CD14-positive monocyte (primary cell): ENCODE results near the gene DNLZ. TPM values are rescaled to one million over a fixed set of nuclear protein-coding genes. Genes with fewer than 3 reads are reported as not detected.
A peak's percentile ranks its signal among the peaks of the same experiment; 100 is the strongest.

ENCODE experiments used
- DNase-seq, 3 donors: peaks; one replicate each; pipeline ENCODE4 v3.0.0-alpha.2; 2011 to 2022
- H2AFZ ChIP-seq: 2 replicates; pipeline ENCODE4 v1.6.0; 2012; ENCODE audit warnings: mild to moderate bottlenecking, low read depth, low read length, inconsistent platforms; ENCODE audit not compliant: insufficient read depth, poor library complexity, severe bottlenecking
- H3K27ac ChIP-seq, 2 donors: 1 replicate in 1 of 2; 2 replicates in 1 of 2; pipeline ENCODE4 v1.5.1; 2012 to 2013; ENCODE audit warnings: low read length in 2 of 2, control low read depth in 1 of 2, inconsistent platforms in 1 of 2, low read depth in 1 of 2, mild to moderate bottlenecking in 1 of 2
- H3K27me3 ChIP-seq, 2 donors: one replicate each; pipeline versions ENCODE4 v1.6.0 to v1.6.1; 2011 to 2013; ENCODE audit warnings: low read length in 2 of 2; ENCODE audit not compliant: control insufficient read depth in 2 of 2, insufficient read depth in 2 of 2
- H3K36me3 ChIP-seq, 2 donors: replicated peaks in 1 of 2; 1 replicate in 1 of 2; 2 replicates in 1 of 2; pipeline versions ENCODE4 v1.5.1 to v1.6.1; 2012 to 2013; ENCODE audit warnings: low read length in 2 of 2, control low read depth in 1 of 2, inconsistent platforms in 1 of 2, mild to moderate bottlenecking in 1 of 2; ENCODE audit not compliant: insufficient read depth in 2 of 2, control insufficient read depth in 1 of 2
- H3K4me1 ChIP-seq, 2 donors: 1 replicate in 1 of 2; 2 replicates in 1 of 2; pipeline versions ENCODE4 v1.5.1 to v1.6.1; 2012 to 2013; ENCODE audit warnings: low read length in 2 of 2, control low read depth in 1 of 2, inconsistent platforms in 1 of 2, mild to moderate bottlenecking in 1 of 2, moderate library complexity in 1 of 2; ENCODE audit not compliant: insufficient read depth in 2 of 2, control insufficient read depth in 1 of 2
- H3K4me2 ChIP-seq: replicated peaks from 2 replicates; pipeline ENCODE3; 2012; ENCODE audit warnings: low read length, moderate library complexity, mild to moderate bottlenecking; ENCODE audit not compliant: poor library complexity, severe bottlenecking; ENCODE audit errors: extremely low read depth
- H3K4me3 ChIP-seq, 3 experiments: fragments of 200-600 bp in 1 of 3; sonication (generic) in 1 of 3; replicated peaks in 1 of 3; 1 replicate in 2 of 3; 2 replicates in 1 of 3; pipeline ENCODE4 v1.5.1; 2011 to 2013; ENCODE audit warnings: low read length in 3 of 3, mild to moderate bottlenecking in 3 of 3, control low read depth in 2 of 3, low read depth in 2 of 3, inconsistent platforms in 1 of 3, moderate library complexity in 1 of 3
- H3K79me2 ChIP-seq: 2 replicates; pipeline ENCODE4 v1.6.0; 2012; ENCODE audit warnings: mild to moderate bottlenecking, control low read depth, inconsistent platforms, low read length, moderate library complexity; ENCODE audit not compliant: insufficient read depth
- H3K9ac ChIP-seq: 2 replicates; pipeline ENCODE4 v1.6.0; 2017; ENCODE audit warnings: low read length, mild to moderate bottlenecking; ENCODE audit not compliant: insufficient read depth, poor library complexity, severe bottlenecking
- H3K9me3 ChIP-seq, 2 donors: replicated peaks in 1 of 2; 1 replicate in 1 of 2; 2 replicates in 1 of 2; pipeline versions ENCODE4 v1.5.1 to v1.6.1; 2012 to 2013; ENCODE audit warnings: low read length in 2 of 2, control low read depth in 1 of 2; ENCODE audit not compliant: control insufficient read depth in 1 of 2, insufficient read depth in 1 of 2
- H4K20me1 ChIP-seq: 2 replicates; pipeline ENCODE4 v1.6.0; 2012; ENCODE audit warnings: mild to moderate bottlenecking, low read length, control low read depth, moderate library complexity; ENCODE audit not compliant: insufficient read depth
- H3K27ac Mint-ChIP-seq, 7 donors: one replicate each; pipeline ENCODE4 v1.8.0; 2020; ENCODE audit warnings: mild to moderate bottlenecking in 7 of 7, mixed read lengths in 7 of 7, moderate library complexity in 6 of 7, inconsistent platforms in 2 of 7
- H3K27me3 Mint-ChIP-seq, 3 donors: one replicate each; pipeline ENCODE4 v1.8.0; 2021 to 2022; ENCODE audit warnings: low read depth in 3 of 3, mild to moderate bottlenecking in 3 of 3, mixed read lengths in 3 of 3, moderate library complexity in 3 of 3, inconsistent platforms in 1 of 3
- H3K36me3 Mint-ChIP-seq, 2 donors: one replicate each; pipeline ENCODE4 v1.8.0; 2020; ENCODE audit warnings: mixed read lengths in 2 of 2, inconsistent platforms in 1 of 2, mild to moderate bottlenecking in 1 of 2
- H3K4me1 Mint-ChIP-seq: one replicate; pipeline ENCODE4 v1.8.0; 2020; ENCODE audit warnings: mild to moderate bottlenecking, mixed read lengths
- H3K4me3 Mint-ChIP-seq, 2 donors: one replicate each; pipeline ENCODE4 v1.8.0; 2020; ENCODE audit warnings: mild to moderate bottlenecking in 2 of 2, mixed read lengths in 2 of 2, moderate library complexity in 1 of 2
- H3K9me3 Mint-ChIP-seq, 7 donors: one replicate each; pipeline ENCODE4 v1.8.0; 2020 to 2022; ENCODE audit warnings: mixed read lengths in 7 of 7, mild to moderate bottlenecking in 6 of 7, moderate library complexity in 6 of 7, inconsistent platforms in 2 of 7
- CTCF ChIP-seq: fragments of 200-600 bp; IDR thresholded peaks from one replicate; pipeline ENCODE4 v1.8.0; 2022; ENCODE audit warnings: antibody characterized with exemption, mild to moderate bottlenecking
- WGBS: methylation state at CpG from one replicate; pipeline ENCODE4 v1.1.5; 2013; ENCODE audit warnings: missing lambda C conversion rate; ENCODE audit not compliant: insufficient coverage; 5-methylcytosine and 5-hydroxymethylcytosine counted together
- intact Hi-C, 2 donors: fragments of 100-400 bp; cut with micrococcal nuclease; formaldehyde crosslinking; loops; one replicate each; pipeline versions ENCODE4 v1.15.0 to v1.15.1; 2023
- polyA plus RNA-seq, 3 donors: library from polyadenylated mRNA; depleted of rRNA in 1 of 3; unstranded in 2 of 3; stranded (reverse) in 1 of 3; fragments of 300-500 nt in 2 of 3; fragments of >200 nt in 1 of 3; fragmentation: Illumina TruSeq in 2 of 3; gene quantifications; 1 replicate in 2 of 3; 2 replicates in 1 of 3; pipeline ENCODE4 v1.2.3, GENCODE V29; 2012 to 2021

The DNLZ gene
- polyA plus RNA-seq, 3 donors, result 5.1 to 20.5 (median 10.5) TPM

- Histone ChIP-seq H3K9ac (peak overlapping the region; percentile 68), H3K9me3 (no peaks in the 10 kb centered on the region), H3K4me1 (peaks cover 10 to 12% of the 10 kb centered on the region in 2 donors), H3K4me3 (peak overlapping the region; percentile 21 to 78 (median 33)), H3K27ac (peak overlapping the region in 1 of 2 donors; percentile 62), H3K79me2 (no peaks in the 10 kb centered on the region), H3K4me2 (peak overlapping the region; percentile 84), H3K27me3 (no peaks in the 10 kb centered on the region), H3K36me3 (no peaks in the 10 kb centered on the region), H4K20me1 (no peaks in the 10 kb centered on the region), H2AFZ (peak overlapping the region; percentile 89)
- TF ChIP-seq CTCF, result no peak
- H3K9me3 Mint-ChIP-seq, result no peaks in the 10 kb centered on the region
- WGBS, result 34% methylated on average over 58 of the region's 60 CpGs
- peak; percentile 62 to 75 (median 73) for DNase-seq
- peak overlapping the region in 1 of 7 donors; percentile 9 for H3K27ac Mint-ChIP-seq
- H3K4me1 Mint-ChIP-seq, result peaks cover 2% of the 10 kb centered on the region
- no peaks in the 10 kb centered on the region for H3K27me3 Mint-ChIP-seq
- H3K4me3 Mint-ChIP-seq, result peak overlapping the region; percentile 62 to 79
- H3K36me3 Mint-ChIP-seq, result no peaks in the 10 kb centered on the region
- intact Hi-C loops, result no loop called here
These were observed 21.1 kb downstream of the DNLZ start for GRCh38 chr9:136342181-136343120.

GRCh38 chr9:136341769-136342168, 21.8 kb downstream of the DNLZ start:
- Mint-ChIP-seq H3K27me3 (no peaks in the 10 kb centered on the region), H3K9me3 (no peaks in the 10 kb centered on the region), H3K4me1 (peaks cover 2% of the 10 kb centered on the region), H3K27ac (peak overlapping the region in 2 of 7 donors; percentile 58 to 69), H3K36me3 (no peaks in the 10 kb centered on the region), H3K4me3 (no peak overlapping the region)
- Histone ChIP-seq H3K9me3 (no peaks in the 10 kb centered on the region), H3K9ac (no peak overlapping the region), H3K27me3 (no peaks in the 10 kb centered on the region), H3K36me3 (no peaks in the 10 kb centered on the region), H4K20me1 (no peaks in the 10 kb centered on the region), H2AFZ (no peak overlapping the region), H3K4me3 (no peak overlapping the region), H3K27ac (no peak overlapping the region), H3K79me2 (no peaks in the 10 kb centered on the region), H3K4me2 (no peak overlapping the region), H3K4me1 (peaks cover 10 to 12% of the 10 kb centered on the region in 2 donors)
- whole genome bisulfite sequencing, result over 99% methylated on average over 9 of the region's 10 CpGs
- TF ChIP-seq CTCF, result no peak
- no peak for DNase-seq
- intact Hi-C loops, result no loop called here
